ENCODE results near the gene IPO13. TPM values are rescaled to one million over a fixed set of nuclear protein-coding genes. Genes with fewer than 3 reads are reported as not detected.

Gene IPO13
- total and polyA plus RNA-seq, 2 experiments from 2014 or later: 20.6 to 30.7 TPM

DNA sequence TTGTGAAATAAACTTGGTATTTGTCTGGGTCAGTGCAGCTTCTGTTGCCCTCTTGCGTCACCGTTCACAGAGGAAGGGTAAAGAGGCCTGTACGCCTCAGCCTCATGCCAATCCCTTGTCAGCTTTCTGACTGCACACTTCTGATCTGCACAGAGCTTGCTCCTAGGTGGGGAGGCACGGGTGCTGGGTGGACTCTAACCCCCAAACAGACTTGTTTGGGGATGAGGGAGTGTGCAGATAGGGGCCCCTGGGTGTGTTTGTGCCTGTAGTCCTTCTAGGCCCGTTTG lies 31.5 kb downstream of the IPO13 start:
- H3K79me2 ChIP-seq: peaks cover 53% of the 10 kb centered on the region
- peaks cover 30% of the 10 kb centered on the region for H4K20me1 ChIP-seq (ENCODE audit: insufficient read depth, poor library complexity, severe bottlenecking)
- H3K4me2 ChIP-seq: peak overlapping the region; percentile 93
- no peak overlapping the region for H2AFZ ChIP-seq
- H3K27me3 ChIP-seq: no peaks in the 10 kb centered on the region
- H3K4me3 ChIP-seq: no peak overlapping the region
- TF ChIP-seq EZH2phosphoT487 (IDR thresholded peaks at IDR 0.05; ENCODE audit: low read depth, severe bottlenecking, unreplicated experiment) (no peak), EZH2 (IDR thresholded peaks at IDR 0.05; ENCODE audit: borderline replicate concordance) (no peak)
- TF ChIP-seq, protein P1, sequence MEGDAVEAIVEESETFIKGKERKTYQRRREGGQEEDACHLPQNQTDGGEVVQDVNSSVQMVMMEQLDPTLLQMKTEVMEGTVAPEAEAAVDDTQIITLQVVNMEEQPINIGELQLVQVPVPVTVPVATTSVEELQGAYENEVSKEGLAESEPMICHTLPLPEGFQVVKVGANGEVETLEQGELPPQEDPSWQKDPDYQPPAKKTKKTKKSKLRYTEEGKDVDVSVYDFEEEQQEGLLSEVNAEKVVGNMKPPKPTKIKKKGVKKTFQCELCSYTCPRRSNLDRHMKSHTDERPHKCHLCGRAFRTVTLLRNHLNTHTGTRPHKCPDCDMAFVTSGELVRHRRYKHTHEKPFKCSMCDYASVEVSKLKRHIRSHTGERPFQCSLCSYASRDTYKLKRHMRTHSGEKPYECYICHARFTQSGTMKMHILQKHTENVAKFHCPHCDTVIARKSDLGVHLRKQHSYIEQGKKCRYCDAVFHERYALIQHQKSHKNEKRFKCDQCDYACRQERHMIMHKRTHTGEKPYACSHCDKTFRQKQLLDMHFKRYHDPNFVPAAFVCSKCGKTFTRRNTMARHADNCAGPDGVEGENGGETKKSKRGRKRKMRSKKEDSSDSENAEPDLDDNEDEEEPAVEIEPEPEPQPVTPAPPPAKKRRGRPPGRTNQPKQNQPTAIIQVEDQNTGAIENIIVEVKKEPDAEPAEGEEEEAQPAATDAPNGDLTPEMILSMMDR (IDR thresholded peaks at IDR 0.05; ENCODE audit: poor library complexity): no peak
- H3K9me3 ChIP-seq (ENCODE audit: low read depth): no peaks in the 10 kb centered on the region
- peak overlapping the region; percentile 69 for H3K27ac ChIP-seq
- peaks cover 35% of the 10 kb centered on the region for H3K4me1 ChIP-seq (ENCODE audit: insufficient read depth)
- DNase-seq (ENCODE audit: low spot score): no peak
- H3K36me3 ChIP-seq (replicated peaks; ENCODE audit: insufficient read depth, low read depth): no peaks in the 10 kb centered on the region
- no peaks in the 10 kb centered on the region for H3K9me2 ChIP-seq (replicated peaks; ENCODE audit: insufficient read depth)
- WGBS (ENCODE audit: low lambda C conversion rate, missing lambda C conversion rate): 70% methylated on average over 5 of the region's 5 CpGs

DNA sequence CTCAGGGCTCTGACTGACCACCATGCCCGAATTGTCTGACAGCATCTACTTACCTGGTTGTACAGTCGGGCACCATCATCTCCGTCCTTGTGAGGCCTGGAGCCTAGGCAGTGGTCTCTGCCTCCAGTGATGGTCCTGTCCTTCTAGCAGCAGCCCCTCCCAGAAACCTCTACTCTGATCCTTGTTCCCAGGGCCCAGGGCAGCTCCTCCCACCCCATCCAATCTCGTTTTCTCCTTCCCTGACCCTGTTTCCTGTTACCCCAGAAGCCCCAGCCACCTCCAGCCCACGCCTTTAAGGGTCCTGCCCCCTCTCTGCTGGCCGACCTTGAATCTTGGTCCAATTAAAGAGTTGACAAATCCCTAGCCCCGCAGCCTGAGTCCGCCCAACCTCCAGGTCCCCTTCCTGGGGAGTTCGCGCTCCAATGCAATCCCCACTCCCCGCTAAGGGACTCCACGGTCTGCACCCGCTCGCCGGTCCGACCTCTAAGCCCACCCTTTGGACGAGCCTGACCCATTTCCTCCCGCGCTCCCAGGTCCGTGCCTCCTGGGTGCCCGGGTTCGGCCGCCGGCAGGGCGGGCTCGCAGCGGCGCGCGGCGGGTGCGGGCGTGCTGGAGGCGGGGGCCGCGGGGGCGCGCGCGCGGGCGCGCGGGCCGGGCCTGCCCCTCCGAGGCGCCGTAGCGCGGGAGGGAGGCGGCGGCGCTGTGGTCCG lies 32.0 kb downstream of the IPO13 start, which contains the start of gene B4GALT2:
B4GALT2 (plus strand) TSS at position 660 of the 710 bp plus-strand sequence. CDS start 1,951 bp downstream, outside the sequence.
- peak; percentile 77 for DNase-seq (ENCODE audit: low spot score)
- peak within 1 kb of the TSS; percentile 79 for H3K27ac ChIP-seq
- H2AFZ ChIP-seq: peak within 1 kb of the TSS; percentile 52
- H3K79me2 ChIP-seq: peaks cover 53% of the 10 kb centered on the region
- no peaks in the 10 kb centered on the region for H3K27me3 ChIP-seq
- H3K4me2 ChIP-seq: peak within 1 kb of the TSS; percentile 99
- TF ChIP-seq, protein P1 (IDR thresholded peaks at IDR 0.05; ENCODE audit: poor library complexity): no peak
- TF ChIP-seq EZH2phosphoT487 (IDR thresholded peaks at IDR 0.05; ENCODE audit: low read depth, severe bottlenecking, unreplicated experiment) (no peak), EZH2 (IDR thresholded peaks at IDR 0.05; ENCODE audit: borderline replicate concordance) (no peak)
- H3K36me3 ChIP-seq (replicated peaks; ENCODE audit: insufficient read depth, low read depth): no peaks in the 10 kb centered on the region
- H4K20me1 ChIP-seq (ENCODE audit: insufficient read depth, poor library complexity, severe bottlenecking): peaks cover 30% of the 10 kb centered on the region
- H3K4me1 ChIP-seq (ENCODE audit: insufficient read depth): peaks cover 35% of the 10 kb centered on the region
- WGBS (ENCODE audit: low lambda C conversion rate, missing lambda C conversion rate): 9% methylated on average over 25 of the region's 54 CpGs
- H3K9me2 ChIP-seq (replicated peaks; ENCODE audit: insufficient read depth): no peaks in the 10 kb centered on the region
- peak within 1 kb of the TSS; percentile 70 for H3K4me3 ChIP-seq
- H3K9me3 ChIP-seq (ENCODE audit: low read depth): no peaks in the 10 kb centered on the region

DNA sequence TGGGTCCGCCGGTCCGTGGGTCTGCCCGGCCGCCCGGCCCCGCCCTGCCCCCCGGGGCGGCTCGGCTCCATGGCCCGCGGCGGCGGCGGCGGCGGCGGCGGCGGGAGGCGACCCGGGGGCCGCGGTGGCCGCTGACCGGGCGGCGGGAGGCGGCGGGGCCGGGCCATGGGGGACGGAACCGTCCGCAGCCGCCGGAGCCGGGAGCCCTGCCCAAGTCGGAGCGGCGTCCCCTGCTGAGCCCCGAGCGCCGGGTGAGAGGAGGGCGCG lies 32.4 kb downstream of the IPO13 start:
- peak overlapping the region; percentile 70 for H3K4me3 ChIP-seq
- peak overlapping the region; percentile 79 for H3K27ac ChIP-seq
- no peaks in the 10 kb centered on the region for H3K36me3 ChIP-seq (replicated peaks; ENCODE audit: insufficient read depth, low read depth)
- H3K4me2 ChIP-seq: peak overlapping the region; percentile 99
- peaks cover 35% of the 10 kb centered on the region for H3K4me1 ChIP-seq (ENCODE audit: insufficient read depth)
- H3K9me3 ChIP-seq (ENCODE audit: low read depth): no peaks in the 10 kb centered on the region
- H4K20me1 ChIP-seq (ENCODE audit: insufficient read depth, poor library complexity, severe bottlenecking): peaks cover 30% of the 10 kb centered on the region
- peaks cover 53% of the 10 kb centered on the region for H3K79me2 ChIP-seq
- TF ChIP-seq EZH2 (IDR thresholded peaks at IDR 0.05; ENCODE audit: borderline replicate concordance): no peak
- TF ChIP-seq, protein P1 (IDR thresholded peaks at IDR 0.05; ENCODE audit: poor library complexity): no peak
- TF ChIP-seq EZH2phosphoT487 (IDR thresholded peaks at IDR 0.05; ENCODE audit: low read depth, severe bottlenecking, unreplicated experiment): no peak
- no CpG with 5 or more reads among the region's 45 CpGs for WGBS (ENCODE audit: low lambda C conversion rate, missing lambda C conversion rate)
- peak overlapping the region; percentile 52 for H2AFZ ChIP-seq
- H3K9me2 ChIP-seq (replicated peaks; ENCODE audit: insufficient read depth): no peaks in the 10 kb centered on the region
- H3K27me3 ChIP-seq: no peaks in the 10 kb centered on the region
- DNase-seq (ENCODE audit: low spot score): no peak

Measured in hepatocyte (in vitro differentiated cells).